Keratinocyte (primary cell): Measurements from ENCODE around the gene C10orf71. TPM values are rescaled to one million over a fixed set of nuclear protein-coding genes. Genes with fewer than 3 reads are reported as not detected.

ENCODE experiments used
- DNase-seq: peaks from one replicate; pipeline ENCODE4 v3.0.0-alpha.2; 2011; ENCODE audit warnings: low read depth, missing footprints, low spot score
- FAIRE-seq: peaks from 2 replicates; lab custom pipeline; 2011; peaks lifted over from hg19 to GRCh38; lab: Jason Lieb, UNC
- H2AFZ ChIP-seq: 2 replicates; pipeline ENCODE4 v1.6.0; 2012; ENCODE audit warnings: low read length, control low read depth, inconsistent platforms; ENCODE audit not compliant: control insufficient read depth
- H3K27ac ChIP-seq: 2 replicates; pipeline ENCODE4 v1.5.1; 2011; ENCODE audit warnings: low read length; ENCODE audit not compliant: control insufficient read depth, insufficient read depth
- H3K27me3 ChIP-seq: 3 replicates; pipeline ENCODE4 v1.6.0; 2011; ENCODE audit warnings: low read length; ENCODE audit not compliant: control insufficient read depth, insufficient read depth; ENCODE audit errors: extremely low read depth
- H3K36me3 ChIP-seq, 2 experiments: 2 replicates in 1 of 2; 3 replicates in 1 of 2; pipeline ENCODE4 v1.5.1; 2011; ENCODE audit warnings: low read length in 2 of 2, mild to moderate bottlenecking in 1 of 2; ENCODE audit not compliant: control insufficient read depth in 2 of 2, insufficient read depth in 2 of 2; ENCODE audit errors: extremely low read depth in 1 of 2
- H3K4me1 ChIP-seq: 3 replicates; pipeline ENCODE4 v1.5.1; 2011; ENCODE audit warnings: low read length; ENCODE audit not compliant: control insufficient read depth, insufficient read depth; ENCODE audit errors: extremely low read depth
- H3K4me2 ChIP-seq: 3 replicates; pipeline ENCODE4 v1.6.0; 2011; ENCODE audit warnings: low read depth, low read length; ENCODE audit not compliant: control insufficient read depth, insufficient read depth; ENCODE audit errors: extremely low read depth
- H3K4me3 ChIP-seq, 3 experiments: fragments of 200-600 bp in 1 of 3; sonication (generic) in 1 of 3; 2 replicates in 2 of 3; 3 replicates in 1 of 3; pipeline ENCODE4 v1.5.1; 2011 to 2016; ENCODE audit warnings: low read length in 3 of 3, mild to moderate bottlenecking in 3 of 3, control low read depth in 2 of 3, inconsistent platforms in 1 of 3, low read depth in 1 of 3, mixed read lengths in 1 of 3, mixed run types in 1 of 3, moderate library complexity in 1 of 3; ENCODE audit not compliant: control insufficient read depth in 2 of 3, insufficient read depth in 2 of 3; ENCODE audit errors: extremely low read depth in 1 of 3
- H3K79me2 ChIP-seq: 2 replicates; pipeline ENCODE4 v1.6.0; 2012; ENCODE audit warnings: low read length; ENCODE audit not compliant: control insufficient read depth, insufficient read depth
- H3K9ac ChIP-seq: 3 replicates; pipeline ENCODE4 v1.6.0; 2011; ENCODE audit warnings: low read length; ENCODE audit not compliant: control insufficient read depth, insufficient read depth; ENCODE audit errors: extremely low read depth
- H3K9me1 ChIP-seq: 3 replicates; pipeline ENCODE4 v1.6.0; 2011; ENCODE audit warnings: low read length; ENCODE audit not compliant: control insufficient read depth, insufficient read depth; ENCODE audit errors: extremely low read depth
- H3K9me3 ChIP-seq: 2 replicates; pipeline ENCODE4 v1.5.1; 2012; ENCODE audit warnings: low read depth, low read length; ENCODE audit not compliant: control insufficient read depth
- H4K20me1 ChIP-seq: 3 replicates; pipeline ENCODE4 v1.6.0; 2011; ENCODE audit warnings: low read length; ENCODE audit not compliant: control insufficient read depth, insufficient read depth; ENCODE audit errors: extremely low read depth
- CTCF ChIP-seq, 3 experiments: IDR thresholded peaks in 1 of 3; conservative IDR thresholded peaks in 1 of 3; optimal IDR thresholded peaks in 1 of 3; 2 replicates in 2 of 3; 3 replicates in 1 of 3; pipeline versions ENCODE3 to v1.5.1; 2011; ENCODE audit warnings: low read length in 3 of 3, mild to moderate bottlenecking in 3 of 3, moderate library complexity in 2 of 3, control low read depth in 1 of 3, inconsistent platforms in 1 of 3; ENCODE audit not compliant: insufficient read depth in 2 of 3; ENCODE audit errors: extremely low read depth in 1 of 3
- EZH2 ChIP-seq: IDR thresholded peaks from one replicate; pipeline ENCODE4 v1.6.1; 2012; ENCODE audit warnings: inconsistent platforms, mild to moderate bottlenecking, low read length, moderate library complexity
- dilution Hi-C: fragments of 300-500 bp; cut with MboI; formaldehyde crosslinking; loops from one replicate; pipeline ENCODE4 v1.7.0; 2020; ENCODE audit warnings: low sequenced_read_pairs; ENCODE audit not compliant: extremely low pct_ligation_motif_present
- polyA plus RNA-seq, 5 experiments: library from polyadenylated mRNA; depleted of rRNA in 3 of 5; stranded (reverse) in 3 of 5; stranded (forward) in 1 of 5; unstranded in 1 of 5; fragments of >200 nt; gene quantifications; 1 replicate in 1 of 5; 2 replicates in 3 of 5; 3 replicates in 1 of 5; pipeline versions ENCODE4 v1.2.1 to v1.2.3, GENCODE V29; 2011 to 2012; ENCODE audit warnings: missing spikeins in 2 of 5, low read depth in 1 of 5, low replicate concordance in 1 of 5

C10orf71 gene
- polyA plus RNA-seq, 1 donor (not counting 4 experiments of a cell fraction or from before 2014, with no cell fraction given): not detected

GRCh38 chr10:49351669-49352068 is 52.7 kb downstream of the C10orf71 start:
- no peak overlapping the region for H2AFZ ChIP-seq
- FAIRE-seq (no peak), DNase-seq (no peak)

GRCh38 chr10:49352323-49352722 is 53.4 kb downstream of the C10orf71 start:
- no peaks in the 10 kb centered on the region for H3K27me3 ChIP-seq
- DNase-seq: no peak
- no peaks in the 10 kb centered on the region for H3K9me3 ChIP-seq
- H3K4me1 ChIP-seq: no peaks in the 10 kb centered on the region
- TF ChIP-seq EZH2: no peak
- TF ChIP-seq CTCF (optimal IDR thresholded peaks at IDR 0.05 in 1 of 3, IDR thresholded peaks at IDR 0.05 in 1 of 3, conservative IDR thresholded peaks at IDR 0.05 in 1 of 3; ENCODE audit: extremely low read depth in 1 of 3, insufficient read depth in 2 of 3, low read length in 3 of 3): no peak
- no peak for FAIRE-seq
- H2AFZ ChIP-seq: no peak overlapping the region
- no peaks in the 10 kb centered on the region for H3K36me3 ChIP-seq
- no peaks in the 10 kb centered on the region for H3K9me1 ChIP-seq
- no peaks in the 10 kb centered on the region for H3K79me2 ChIP-seq
- no peak overlapping the region for H3K4me3 ChIP-seq
- no peak overlapping the region for H3K4me2 ChIP-seq
- H4K20me1 ChIP-seq: no peaks in the 10 kb centered on the region
- dilution Hi-C loops: no loop called here
- no peak overlapping the region for H3K9ac ChIP-seq
- no peak overlapping the region for H3K27ac ChIP-seq

More at GRCh38 chr10:49351669-49352068, 52.7 kb downstream of the C10orf71 start:
- H3K4me2 ChIP-seq: no peak overlapping the region
- H3K27ac ChIP-seq: no peak overlapping the region
- no peaks in the 10 kb centered on the region for H4K20me1 ChIP-seq
- H3K79me2 ChIP-seq: no peaks in the 10 kb centered on the region
- no peak overlapping the region for H3K9ac ChIP-seq
- dilution Hi-C loops: no loop called here
- H3K4me3 ChIP-seq: no peak overlapping the region
- no peaks in the 10 kb centered on the region for H3K9me3 ChIP-seq
- no peaks in the 10 kb centered on the region for H3K36me3 ChIP-seq
- H3K27me3 ChIP-seq: no peaks in the 10 kb centered on the region
- no peaks in the 10 kb centered on the region for H3K9me1 ChIP-seq
- no peak for TF ChIP-seq EZH2
- TF ChIP-seq CTCF (optimal IDR thresholded peaks at IDR 0.05 in 1 of 3, IDR thresholded peaks at IDR 0.05 in 1 of 3, conservative IDR thresholded peaks at IDR 0.05 in 1 of 3; ENCODE audit: extremely low read depth in 1 of 3, insufficient read depth in 2 of 3, low read length in 3 of 3): no peak
- H3K4me1 ChIP-seq: no peaks in the 10 kb centered on the region
